NCI-H526 treated with DMSO at 0.1 percent for 48 hours (cell line): ENCODE results near the gene ITPR1.

ENCODE experiments used
- DNase-seq: peaks from one replicate; lab custom pipeline; 2025; lab: John Stamatoyannopoulos, UW

The ITPR1 gene

GRCh38 chr3:4829031-4829394, 335.9 kb downstream of the ITPR1 start:
- no peak for DNase-seq

GRCh38 chr3:4830586-4830914, 337.4 kb downstream of the ITPR1 start:
- no peak for DNase-seq

GRCh38 chr3:4831580-4831950, 338.4 kb downstream of the ITPR1 start:
- DNase-seq: no peak

- DNase-seq: no peak
Observed at GRCh38 chr3:4833471-4833870, 340.3 kb downstream of the ITPR1 start.

- no peak for DNase-seq
Observed at GRCh38 chr3:4834403-4834866, 341.3 kb downstream of the ITPR1 start.

- no peak for DNase-seq
Observed at GRCh38 chr3:4835616-4836043, 342.5 kb downstream of the ITPR1 start.

GRCh38 chr3:4836516-4836915, 343.4 kb downstream of the ITPR1 start:
- DNase-seq: no peak

GRCh38 chr3:4837374-4837930, 344.3 kb downstream of the ITPR1 start:
- no peak for DNase-seq

- DNase-seq: no peak
Observed at GRCh38 chr3:4838621-4839022, 345.5 kb downstream of the ITPR1 start.

GRCh38 chr3:4839278-4839677, 346.1 kb downstream of the ITPR1 start:
- DNase-seq: no peak

- DNase-seq: no peak
Observed at GRCh38 chr3:4841225-4841624, 348.1 kb downstream of the ITPR1 start.

GRCh38 chr3:4841776-4842440, 348.8 kb downstream of the ITPR1 start:
- DNase-seq: no peak

GRCh38 chr3:4843619-4844018, 350.5 kb downstream of the ITPR1 start:
- DNase-seq: no peak

GRCh38 chr3:4845882-4846281, 352.7 kb downstream of the ITPR1 start:
- DNase-seq: no peak

GRCh38 chr3:4846543-4846942, 353.4 kb downstream of the ITPR1 start:
- no peak for DNase-seq

- no peak for DNase-seq
Observed at GRCh38 chr3:4848176-4848825, 355.2 kb downstream of the ITPR1 start.

GRCh38 chr3:4849136-4849535, 356.0 kb downstream of the ITPR1 start:
- no peak for DNase-seq

GRCh38 chr3:4849739-4850138, 356.6 kb downstream of the ITPR1 start:
- no peak for DNase-seq

- no peak for DNase-seq
Observed at GRCh38 chr3:4850211-4850927, 357.2 kb downstream of the ITPR1 start.

- DNase-seq: no peak
Observed at GRCh38 chr3:4850928-4851265, 357.7 kb downstream of the ITPR1 start.

GRCh38 chr3:4852780-4853748, 359.9 kb downstream of the ITPR1 start:
- no peak for DNase-seq

GRCh38 chr3:4853749-4854140, 360.6 kb downstream of the ITPR1 start:
- no peak for DNase-seq
